HepG2 (cell line): ENCODE measurements around the gene CTIF. TPM values are rescaled to one million over a fixed set of nuclear protein-coding genes. Genes with fewer than 3 reads are reported as not detected.

ENCODE experiments used
- ATAC-seq: fragments of 200-7000 bp; cut with Tn5 transposase; 3 replicates; pipeline ENCODE4 v1.9.1; 2020; ENCODE audit warnings: mild to moderate bottlenecking, moderate library complexity
- BruUV-seq: library from RNA; stranded (reverse); fragments of 400-500 nt; replicated peaks from 2 replicates; lab custom pipeline; 2021; lab: Mats Ljungman, UMichigan
- CTCF ChIA-PET: fragments of 300-600 bp; formaldehyde crosslinking; extraction: SDS; loops from one replicate; lab custom pipeline; 2021; ENCODE audit warnings: low total read pairs, inconsistent platforms, low intra/inter-chr PET ratio; lab: Yijun Ruan, JAX
- POLR2A ChIA-PET: fragments of 350-600 bp; sonication (Branson Sonifier 250); formaldehyde crosslinking; loops from one replicate; lab custom pipeline; 2020; ENCODE audit warnings: antibody characterized with exemption, inconsistent platforms; lab: Yijun Ruan, JAX
- DNase-seq: peaks from one replicate; pipeline ENCODE4 v3.0.0-alpha.2; 2015; ENCODE audit warnings: low spot score
- FAIRE-seq: peaks from 3 replicates; lab custom pipeline; 2011; peaks lifted over from hg19 to GRCh38; lab: Jason Lieb, UNC
- H2AFZ ChIP-seq: one replicate; pipeline ENCODE4 v1.6.1; 2011; ENCODE audit warnings: low read length, inconsistent platforms
- H3K27ac ChIP-seq: fragments of 300-600 bp; 3 replicates; pipeline ENCODE4 v1.8.0; 2011; ENCODE audit warnings: mixed run types, mild to moderate bottlenecking, mixed read lengths, low read length, inconsistent platforms; ENCODE audit not compliant: insufficient read depth; ENCODE audit errors: extremely low read length
- H3K27me3 ChIP-seq, 2 experiments: fragments of 200-600 bp in 1 of 2; 2 replicates in 1 of 2; 3 replicates in 1 of 2; pipeline versions ENCODE4 v1.6.0 to v1.8.0; 2011; ENCODE audit warnings: low read length in 2 of 2, mild to moderate bottlenecking in 2 of 2, moderate library complexity in 2 of 2, inconsistent platforms in 1 of 2; ENCODE audit not compliant: insufficient read depth in 2 of 2, control insufficient read depth in 1 of 2
- H3K36me3 ChIP-seq, 2 experiments: fragments of 200-600 bp in 1 of 2; replicated peaks in 1 of 2; 2 replicates in 1 of 2; 3 replicates in 1 of 2; pipeline versions ENCODE4 v1.5.1 to v1.8.0; 2011; ENCODE audit warnings: low read length in 2 of 2, inconsistent platforms in 1 of 2; ENCODE audit not compliant: insufficient read depth in 2 of 2, control insufficient read depth in 1 of 2
- H3K4me1 ChIP-seq: 2 replicates; pipeline ENCODE4 v1.5.1; 2012; ENCODE audit warnings: low read length, inconsistent platforms; ENCODE audit not compliant: insufficient read depth
- H3K4me2 ChIP-seq: 2 replicates; pipeline ENCODE4 v1.6.0; 2011; ENCODE audit warnings: low read depth, low read length, inconsistent platforms
- H3K4me3 ChIP-seq, 3 experiments: fragments of 200-600 bp in 1 of 3; sonication (generic), shearing (Covaris generic) in 1 of 3; replicated peaks in 1 of 3; 2 replicates each; pipeline ENCODE4 v1.5.1; 2011 to 2016; ENCODE audit warnings: low read length in 3 of 3, inconsistent platforms in 2 of 3, low read depth in 2 of 3, mild to moderate bottlenecking in 2 of 3, control low read depth in 1 of 3, mixed read lengths in 1 of 3; ENCODE audit not compliant: insufficient read depth in 1 of 3
- H3K79me2 ChIP-seq: one replicate; pipeline ENCODE4 v1.6.1; 2011; ENCODE audit warnings: low read length, inconsistent platforms; ENCODE audit not compliant: insufficient read depth
- H3K9ac ChIP-seq: 2 replicates; pipeline ENCODE4 v1.6.0; 2011; ENCODE audit warnings: mild to moderate bottlenecking, low read depth, low read length, inconsistent platforms; ENCODE audit not compliant: insufficient read depth
- H3K9me3 ChIP-seq: 2 replicates; pipeline ENCODE4 v1.5.1; 2012; ENCODE audit warnings: mild to moderate bottlenecking, low read length
- H4K20me1 ChIP-seq: 2 replicates; pipeline ENCODE4 v1.6.0; 2011; ENCODE audit warnings: inconsistent platforms, mild to moderate bottlenecking, low read length, moderate library complexity; ENCODE audit not compliant: insufficient read depth
- CBFB ChIP-seq: sonication (generic); formaldehyde crosslinking; IDR thresholded peaks from 2 replicates; pipeline ENCODE4 v1.4.0; 2020; ENCODE audit warnings: missing genetic modification reagents
- DDIT3 ChIP-seq: sonication (generic); formaldehyde crosslinking; IDR thresholded peaks from 2 replicates; pipeline ENCODE4 v1.4.0; 2020; ENCODE audit warnings: mild to moderate bottlenecking, missing genetic modification reagents
- ZNF160 ChIP-seq: sonication (generic); formaldehyde crosslinking; IDR thresholded peaks from 2 replicates; pipeline ENCODE4 v1.8.0; 2022; ENCODE audit warnings: mild to moderate bottlenecking, inconsistent platforms, missing genetic modification reagents
- ZNF546 ChIP-seq: sonication (generic); formaldehyde crosslinking; conservative IDR thresholded peaks from 2 replicates; pipeline ENCODE4 v1.8.1; 2023; ENCODE audit warnings: mild to moderate bottlenecking, missing genetic modification reagents
- ZNF737 ChIP-seq: sonication (generic); formaldehyde crosslinking; IDR thresholded peaks from 2 replicates; pipeline ENCODE4 v1.5.0; 2020; ENCODE audit warnings: missing genetic modification reagents, mild to moderate bottlenecking, borderline replicate concordance
- ZNF773 ChIP-seq: sonication (generic); formaldehyde crosslinking; IDR thresholded peaks from 2 replicates; pipeline ENCODE4 v1.4.0; 2020; ENCODE audit warnings: missing genetic modification reagents, borderline replicate concordance
- WGBS: methylation state at CpG from one replicate; pipeline ENCODE4 v1.1.6; 2017; ENCODE audit warnings: low lambda C conversion rate; 5-methylcytosine and 5-hydroxymethylcytosine counted together
- in situ Hi-C: cut with HindIII; loops from 2 replicates; pipeline ENCODE4 v1.10.0; 2017; ENCODE audit warnings: low pct_unique_long_range_greater_than_20kb; ENCODE audit not compliant: extremely low pct_ligation_motif_present
- intact Hi-C: fragments of 100-400 bp; cut with micrococcal nuclease; formaldehyde crosslinking; loops from one replicate; pipeline ENCODE4 v1.10.0; 2022; ENCODE audit not compliant: unreplicated experiment
- polyA plus RNA-seq, 8 experiments: library from polyadenylated mRNA; depleted of rRNA in 3 of 8; stranded (reverse) in 7 of 8; unstranded in 1 of 8; fragments of >200 nt; fragmentation: Illumina TruSeq in 4 of 8; extraction: Trizol in 4 of 8; gene quantifications; 2 replicates each; pipeline versions ENCODE4 v1.2.1 to v1.2.3, GENCODE V29; 2011 to 2016; ENCODE audit warnings: low read depth in 4 of 8, missing spikeins in 1 of 8, mixed read lengths in 1 of 8; ENCODE audit not compliant: insufficient read depth in 1 of 8
- total RNA-seq, 5 experiments: library from RNA; depleted of rRNA; stranded (reverse); fragments of >200 nt; fragmentation: Illumina TruSeq; extraction: Trizol; gene quantifications; 2 replicates each; pipeline ENCODE4 v1.2.3, GENCODE V29; 2016; ENCODE audit warnings: low read depth in 1 of 5
- TF ChIP-seq, protein P1 (sequence below), 2 experiments: sonication (generic) in 1 of 2; formaldehyde crosslinking in 1 of 2; IDR thresholded peaks; 2 replicates each; pipeline versions ENCODE4 v1.4.0 to v1.6.1; 2016 to 2020; ENCODE audit warnings: borderline replicate concordance in 1 of 2, low read depth in 1 of 2, mild to moderate bottlenecking in 1 of 2, missing genetic modification reagents in 1 of 2

CTIF gene
- total and polyA plus RNA-seq, 2 of the 13 experiments (the other 11 are each of a cell fraction or from before 2014, with no cell fraction given) = 18.2 to 28.0 TPM

GRCh38 chr18:48835119-48835518 is 296.3 kb downstream of the CTIF start:
- Histone ChIP-seq H3K36me3 (peaks cover 3 to 25% of the 10 kb centered on the region in 2 experiments; a peak in 4 of 5 replicates), H3K9ac (no peak overlapping the region), H3K27ac (no peak overlapping the region), H3K27me3 (no peaks in the 10 kb centered on the region), H3K4me2 (no peak overlapping the region), H3K4me1 (no peaks in the 10 kb centered on the region), H3K9me3 (no peaks in the 10 kb centered on the region), H4K20me1 (no peaks in the 10 kb centered on the region), H2AFZ (no peak overlapping the region), H3K4me3 (no peak overlapping the region), H3K79me2 (no peaks in the 10 kb centered on the region)
- POLR2A ChIA-PET = no interaction called here
- TF ChIP-seq ZNF773 (CRISPR knock-in tag) (no peak), ZNF737 (CRISPR knock-in tag) (no peak), DDIT3 (no peak), ZNF160 (CRISPR knock-in tag) (no peak), CBFB (CRISPR knock-in tag) (no peak), ZNF546 (no peak)
- TF ChIP-seq, protein P1, sequence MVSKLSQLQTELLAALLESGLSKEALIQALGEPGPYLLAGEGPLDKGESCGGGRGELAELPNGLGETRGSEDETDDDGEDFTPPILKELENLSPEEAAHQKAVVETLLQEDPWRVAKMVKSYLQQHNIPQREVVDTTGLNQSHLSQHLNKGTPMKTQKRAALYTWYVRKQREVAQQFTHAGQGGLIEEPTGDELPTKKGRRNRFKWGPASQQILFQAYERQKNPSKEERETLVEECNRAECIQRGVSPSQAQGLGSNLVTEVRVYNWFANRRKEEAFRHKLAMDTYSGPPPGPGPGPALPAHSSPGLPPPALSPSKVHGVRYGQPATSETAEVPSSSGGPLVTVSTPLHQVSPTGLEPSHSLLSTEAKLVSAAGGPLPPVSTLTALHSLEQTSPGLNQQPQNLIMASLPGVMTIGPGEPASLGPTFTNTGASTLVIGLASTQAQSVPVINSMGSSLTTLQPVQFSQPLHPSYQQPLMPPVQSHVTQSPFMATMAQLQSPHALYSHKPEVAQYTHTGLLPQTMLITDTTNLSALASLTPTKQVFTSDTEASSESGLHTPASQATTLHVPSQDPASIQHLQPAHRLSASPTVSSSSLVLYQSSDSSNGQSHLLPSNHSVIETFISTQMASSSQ (IDR thresholded peaks at IDR 0.05; ENCODE audit: low read depth) = no peak
- TF ChIP-seq, protein P1 (CRISPR knock-in tag; IDR thresholded peaks at IDR 0.05; ENCODE audit: borderline replicate concordance) = no peak
- WGBS = 92% methylated on average over 2 of the region's 3 CpGs
- CTCF ChIA-PET = no interaction called here
- DNase-seq = no peak
- ATAC-seq = no peak
- no peak for FAIRE-seq
- intact Hi-C loops (no loop called here), in situ Hi-C loops (no loop called here)
- BruUV-seq = no TSS peak
